CD4-positive, alpha-beta T cell treated with Interferon alpha-2 for 1 hour (primary cell): ENCODE results near the gene SLC25A17.
"Not testable (repeated sequence)": the region's sequence is repeated elsewhere in the genome, so short reads cannot be mapped to it uniquely, and the experiment has no call there.

ENCODE experiments used
- DNase-seq, 2 donors: peaks; one replicate each; pipeline ENCODE4 v3.0.0-alpha.2; 2020 to 2022

Gene SLC25A17

DNA sequence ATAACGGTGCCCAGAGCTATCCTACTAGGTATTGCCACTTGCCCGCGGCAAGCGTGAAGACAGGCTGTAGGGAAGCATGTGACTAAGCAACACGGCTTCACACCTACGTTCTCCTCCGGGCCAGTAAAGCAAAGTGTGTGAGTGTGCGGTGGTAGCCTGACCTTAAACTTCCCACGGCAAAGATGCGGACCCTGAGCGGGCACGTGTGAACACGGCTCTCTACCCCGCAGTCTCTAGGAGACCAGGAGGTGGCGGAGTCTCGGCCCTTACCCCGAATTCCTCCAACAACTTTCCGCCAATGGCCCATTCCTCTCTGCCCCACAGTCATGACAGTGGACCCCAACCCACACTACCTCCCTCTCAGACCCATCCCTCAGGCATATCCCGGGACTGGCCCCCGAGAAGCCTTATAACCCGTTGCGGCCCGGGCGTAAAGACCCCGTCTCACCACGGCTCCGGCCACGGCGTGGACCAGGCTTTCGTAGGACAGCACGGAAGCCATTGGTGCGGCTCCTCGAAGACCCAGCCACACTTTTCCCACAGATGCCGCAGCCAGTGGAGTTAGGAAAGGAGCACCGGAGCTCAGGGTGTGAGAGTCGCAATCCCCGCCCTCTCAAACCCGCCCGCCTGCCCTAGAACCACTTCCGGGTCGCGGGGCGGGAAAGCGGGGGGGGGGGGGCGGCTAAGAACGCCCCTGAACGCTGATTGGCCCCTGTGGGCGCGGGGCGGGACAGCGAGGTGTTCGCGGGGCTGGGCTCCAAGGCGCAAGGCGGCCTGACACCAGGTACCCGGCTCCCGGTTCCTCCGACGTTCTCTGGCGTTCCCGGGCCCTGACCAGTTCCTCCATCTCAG lies at the start of gene SLC25A17:
TSS of gene SLC25A17 (minus strand) at position 600 of the 852 bp plus-strand sequence. CDS start at position 502, 98 bp downstream.
- peak; percentile 82 to 89 for DNase-seq

GRCh38 chr22:40868379-40868778 lies 49.2 kb upstream of the SLC25A17 start:
- not testable (repeated sequence) for DNase-seq

- DNase-seq, result no peak
These were observed 48.0 kb upstream of the SLC25A17 start for GRCh38 chr22:40867109-40867508.

- no peak for DNase-seq
These were observed 43.4 kb upstream of the SLC25A17 start for GRCh38 chr22:40862537-40862936.

- no peak for DNase-seq
These were observed 42.9 kb upstream of the SLC25A17 start, which contains the start of gene DNAJB7 for GRCh38 chr22:40862013-40862412. TSS of gene DNAJB7 (minus strand) at chr22:40862113. CDS start at chr22:40861994, 119 bp downstream.

DNA sequence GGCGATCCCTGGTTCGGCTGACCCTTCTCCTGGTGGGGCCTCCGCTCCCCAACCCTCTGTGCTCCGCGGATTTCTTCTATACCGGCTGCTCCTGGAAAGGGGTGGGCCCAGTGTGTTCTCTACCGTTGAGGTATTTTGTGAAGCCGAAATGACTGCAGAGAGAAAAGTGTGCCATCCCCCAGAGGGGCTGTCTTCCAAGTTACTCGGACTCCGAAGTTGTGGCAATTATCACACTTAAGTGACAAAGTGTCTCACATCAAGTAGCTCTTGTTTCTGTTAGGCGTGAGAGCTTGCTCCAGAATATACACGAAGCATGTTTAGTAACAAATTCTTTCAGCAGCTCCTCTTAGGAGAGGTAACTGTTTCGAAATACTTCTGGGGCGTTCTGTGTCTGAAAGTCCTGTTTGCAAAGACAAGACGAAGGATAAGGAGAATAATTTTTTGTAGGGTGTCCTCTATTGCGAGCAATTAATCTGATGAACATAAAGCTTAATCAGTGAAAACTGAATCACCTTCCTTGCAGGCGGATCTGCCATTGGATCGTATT lies 38.2 kb upstream of the SLC25A17 start:
- DNase-seq, result no peak

- peak; percentile 96 to 97 for DNase-seq
These were observed 37.6 kb upstream of the SLC25A17 start, which contains the start of the genes ST13 and XPNPEP3 for GRCh38 chr22:40856513-40857308. TSS of gene ST13 (minus strand) at chr22:40856639. CDS start at chr22:40856540, 99 bp downstream. TSS of gene XPNPEP3 (plus strand) at chr22:40857148. CDS start at chr22:40857182, 34 bp downstream.

DNA sequence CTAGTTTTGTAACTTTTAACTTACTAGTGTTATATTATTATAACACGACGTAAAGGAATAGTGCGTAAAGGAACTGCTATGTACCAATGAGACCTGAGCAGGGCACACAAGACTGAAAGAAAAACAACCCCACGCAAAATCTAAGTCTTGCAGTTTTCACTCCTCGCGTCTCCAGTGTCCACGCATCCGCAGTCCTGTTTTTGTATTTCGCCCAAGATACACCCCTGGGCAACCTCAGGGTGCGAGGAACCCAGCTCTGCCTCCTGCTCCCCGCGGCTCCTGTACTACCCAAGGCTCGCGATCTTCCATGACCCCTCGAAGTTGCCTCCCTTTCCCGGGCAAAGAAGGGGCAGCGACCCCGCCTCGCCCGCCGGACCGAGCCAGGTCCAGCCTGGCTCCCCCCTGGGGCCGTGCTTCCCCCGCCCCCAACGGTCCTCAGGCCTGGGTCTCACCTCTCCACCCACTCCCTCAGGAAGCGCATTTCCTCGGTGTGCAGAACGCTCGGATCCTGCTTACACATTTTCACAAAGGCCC lies 36.9 kb upstream of the SLC25A17 start:
- peak; percentile 6 to 52 for DNase-seq

GRCh38 chr22:40855071-40855978 lies 36.2 kb upstream of the SLC25A17 start:
- peak in 1 of 2 donors; percentile 12 for DNase-seq

GRCh38 chr22:40853961-40854360 lies 34.8 kb upstream of the SLC25A17 start:
- no peak for DNase-seq

DNA sequence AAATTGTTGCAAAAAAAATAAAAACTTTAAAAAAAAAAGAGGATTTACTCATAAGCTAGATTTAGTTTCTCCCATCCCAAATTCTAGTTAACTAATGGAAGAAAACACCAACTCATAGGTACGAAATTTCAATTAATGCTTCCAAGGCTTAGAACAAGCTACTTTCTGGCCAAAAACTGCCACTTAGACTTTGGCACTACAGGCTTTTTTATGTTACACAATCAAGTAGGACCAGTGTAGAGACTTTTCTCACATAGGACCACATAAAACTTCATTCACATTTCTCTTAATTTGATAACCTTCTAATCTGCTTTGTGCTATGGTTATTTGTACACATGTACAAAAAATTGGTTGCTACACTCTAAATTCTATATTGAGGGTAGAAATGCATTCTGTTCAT lies 34.2 kb upstream of the SLC25A17 start:
- DNase-seq, result no peak

GRCh38 chr22:40845816-40846215 lies 26.7 kb upstream of the SLC25A17 start:
- not testable (repeated sequence) for DNase-seq

DNA sequence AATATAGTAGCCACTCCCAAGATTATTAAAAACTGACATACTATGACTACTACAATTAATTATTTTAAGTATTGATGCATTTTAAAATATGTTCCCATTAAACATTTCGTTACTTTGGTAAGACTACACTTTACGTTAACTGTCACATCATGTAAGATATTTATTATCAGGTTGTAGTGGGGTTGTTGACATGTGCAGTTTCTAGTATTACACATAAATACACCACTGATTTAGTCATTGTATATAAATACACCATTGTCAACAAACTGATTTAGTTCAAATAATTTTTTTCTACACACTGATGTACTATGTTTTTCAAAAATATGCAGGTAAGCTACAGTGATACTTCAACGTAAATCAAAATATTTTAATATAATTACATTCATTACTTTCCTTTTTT lies 25.8 kb upstream of the SLC25A17 start:
- DNase-seq, result no peak

DNA sequence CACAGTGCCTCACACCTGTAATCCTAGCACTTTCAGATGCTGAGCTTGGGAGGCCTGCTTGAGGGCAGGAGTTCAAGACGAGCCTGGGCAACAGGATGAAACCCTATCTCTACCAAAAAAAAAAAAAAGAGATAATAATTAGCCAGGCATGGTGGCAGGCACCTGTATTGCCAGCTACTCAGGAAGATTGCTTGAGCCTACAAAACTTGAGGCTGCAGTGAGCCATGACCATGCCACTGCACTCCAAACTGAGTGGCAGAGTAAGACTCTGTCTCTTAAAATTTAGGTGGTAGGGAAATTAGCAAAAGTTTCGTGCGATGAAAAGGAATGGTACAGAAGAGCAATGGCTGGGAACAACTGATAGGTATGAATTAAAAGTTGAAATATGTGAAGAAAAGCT lies 19.3 kb upstream of the SLC25A17 start:
- DNase-seq, result no peak

GRCh38 chr22:40834619-40835018 lies 15.5 kb upstream of the SLC25A17 start:
- no peak for DNase-seq

DNA sequence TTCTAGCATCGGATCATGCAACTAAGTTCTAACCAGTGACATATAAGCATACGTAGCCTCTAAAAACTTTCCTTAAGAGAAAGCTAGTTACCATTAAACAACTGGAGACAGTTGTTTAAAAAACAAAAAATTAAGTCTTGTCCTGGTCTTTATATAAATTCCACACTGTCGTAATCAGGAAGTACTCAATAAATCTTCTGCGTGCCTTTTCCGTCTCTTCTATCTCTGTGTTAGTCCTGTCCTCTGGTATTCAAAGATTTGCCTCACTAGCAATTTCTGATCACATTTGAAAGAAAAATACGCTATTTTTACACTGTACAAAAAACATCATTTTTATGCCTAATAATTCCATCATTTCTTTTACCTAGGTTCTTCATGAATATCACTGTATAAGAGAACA lies 10.0 kb upstream of the SLC25A17 start:
- no peak for DNase-seq

GRCh38 chr22:40826984-40827741 lies 8.0 kb upstream of the SLC25A17 start:
- no peak for DNase-seq

- not testable (repeated sequence) for DNase-seq
These were observed 7.1 kb upstream of the SLC25A17 start for GRCh38 chr22:40826292-40826691.

DNA sequence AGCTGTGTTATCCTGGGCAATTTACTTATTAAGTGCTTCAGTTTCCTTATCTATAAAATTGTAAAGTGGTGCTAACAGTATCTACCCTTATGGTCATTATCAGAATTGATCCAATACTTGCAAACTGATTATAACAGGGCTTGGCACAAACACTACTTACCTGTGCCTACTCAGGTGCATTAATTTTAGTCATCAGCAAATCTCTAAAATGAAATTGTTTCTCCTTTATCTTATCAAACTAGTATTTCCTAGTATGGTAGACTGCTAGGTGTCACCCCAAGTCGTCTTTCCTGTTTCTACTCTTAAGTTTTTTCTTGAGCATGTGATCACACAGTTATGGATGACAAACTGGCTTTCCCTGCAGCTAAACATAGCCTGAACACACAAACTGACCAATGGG lies 4.3 kb upstream of the SLC25A17 start:
- no peak for DNase-seq

GRCh38 chr22:40819599-40820140 lies 524 bp upstream of the SLC25A17 start:
- no peak for DNase-seq
